Activated CD8-positive, alpha-beta memory T cell treated with anti-CD3 and anti-CD28 coated beads, Interleukin-2, amount 50 U/mL, for 48 hours (primary cell): ENCODE data around the gene DLGAP1.

ENCODE experiments used
- DNase-seq: peaks from one replicate; pipeline ENCODE4 v3.0.0-alpha.2; 2020

The DLGAP1 gene

DNA sequence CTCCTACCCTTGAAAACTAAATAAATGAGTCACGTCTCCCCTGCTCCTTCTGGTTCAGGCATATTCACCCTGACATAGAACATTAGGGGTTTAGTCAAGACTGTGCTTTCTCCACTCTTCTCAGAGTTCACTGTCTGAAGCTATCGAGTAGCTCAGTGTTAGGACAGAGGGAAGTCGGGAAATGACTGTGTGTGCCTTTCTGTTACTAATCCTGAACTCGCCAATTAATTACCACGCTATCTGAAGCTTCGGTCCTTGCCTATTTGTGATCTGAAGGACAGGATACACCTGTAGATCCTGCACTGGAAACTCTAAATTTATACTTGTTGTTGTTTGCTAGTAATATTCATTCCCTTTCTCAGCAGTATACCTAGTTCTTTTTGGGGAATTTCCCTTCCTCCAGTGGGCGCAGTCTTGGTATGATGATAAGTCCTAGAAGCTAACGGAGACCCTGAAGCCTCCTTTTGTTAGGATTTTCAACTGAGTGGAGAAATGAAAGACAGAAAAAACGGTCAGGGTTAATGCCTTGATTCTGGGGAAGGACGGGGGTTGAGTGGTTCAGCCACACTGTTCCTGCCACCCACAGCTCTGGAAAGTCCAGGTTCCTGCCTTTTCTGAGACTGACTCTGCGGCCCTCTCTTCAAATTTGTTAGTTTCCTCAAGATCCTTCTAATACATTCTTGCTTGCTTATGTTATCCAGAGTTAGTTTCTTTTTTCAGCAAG, 218.0 kb downstream of the DLGAP1 start:
- no peak for DNase-seq

DNA sequence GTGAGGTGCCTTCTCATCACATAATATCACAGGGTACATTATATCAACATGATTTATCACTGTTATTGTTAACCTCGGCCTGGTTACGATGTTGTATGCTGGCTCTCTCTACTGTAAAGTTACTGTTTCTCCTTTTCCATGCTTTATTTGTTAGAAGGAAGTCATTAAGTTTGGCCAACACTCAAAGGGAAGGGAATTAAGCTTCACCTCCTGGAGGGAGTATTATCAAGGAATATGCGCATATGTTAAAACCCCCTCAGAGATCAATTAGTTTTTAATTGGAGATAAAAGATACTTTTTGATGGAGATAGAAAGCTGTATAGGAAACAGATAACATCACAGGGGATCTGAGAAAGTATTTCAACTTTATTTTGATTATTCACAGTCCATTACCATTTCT, 221.6 kb downstream of the DLGAP1 start:
- DNase-seq, result no peak

DNA sequence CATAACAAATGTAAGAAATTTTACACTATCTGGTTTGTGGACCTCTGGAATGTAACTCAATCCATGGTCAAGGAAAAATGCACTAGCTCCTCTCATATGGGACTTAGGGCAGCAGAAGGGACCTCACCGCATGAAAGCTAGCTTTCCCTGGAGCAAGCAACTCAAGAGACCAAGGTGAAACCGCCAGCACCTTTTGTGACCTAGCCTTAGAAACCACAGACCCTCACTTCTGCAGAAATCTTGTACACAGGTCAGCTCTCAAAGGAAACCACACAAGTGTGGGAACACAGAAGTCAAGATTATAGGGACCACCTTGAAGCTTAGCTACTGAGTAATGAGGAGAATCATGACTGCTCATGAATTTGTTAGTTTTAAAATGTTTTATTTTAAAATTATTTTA, 222.5 kb downstream of the DLGAP1 start:
- no peak for DNase-seq

DNA sequence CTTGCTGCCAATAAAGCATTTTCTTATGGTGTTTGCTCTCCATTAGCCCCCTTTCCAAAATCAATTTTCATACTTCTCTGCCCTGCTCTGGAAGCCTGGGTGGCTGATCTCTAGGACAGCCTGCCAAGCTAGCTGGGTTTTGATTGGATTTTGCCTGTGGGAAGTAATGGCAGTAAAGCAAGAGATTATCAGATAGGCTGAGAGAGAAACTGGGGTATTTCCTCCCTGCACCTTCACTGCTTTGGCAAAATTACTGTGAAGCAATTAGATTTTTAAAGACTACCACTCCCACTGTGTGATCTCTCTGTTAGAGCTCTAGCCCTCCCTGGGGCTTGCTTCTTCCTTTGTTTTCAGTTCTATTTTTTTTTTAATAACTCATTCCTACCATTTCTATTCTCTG, 223.8 kb downstream of the DLGAP1 start:
- no peak for DNase-seq

DNA sequence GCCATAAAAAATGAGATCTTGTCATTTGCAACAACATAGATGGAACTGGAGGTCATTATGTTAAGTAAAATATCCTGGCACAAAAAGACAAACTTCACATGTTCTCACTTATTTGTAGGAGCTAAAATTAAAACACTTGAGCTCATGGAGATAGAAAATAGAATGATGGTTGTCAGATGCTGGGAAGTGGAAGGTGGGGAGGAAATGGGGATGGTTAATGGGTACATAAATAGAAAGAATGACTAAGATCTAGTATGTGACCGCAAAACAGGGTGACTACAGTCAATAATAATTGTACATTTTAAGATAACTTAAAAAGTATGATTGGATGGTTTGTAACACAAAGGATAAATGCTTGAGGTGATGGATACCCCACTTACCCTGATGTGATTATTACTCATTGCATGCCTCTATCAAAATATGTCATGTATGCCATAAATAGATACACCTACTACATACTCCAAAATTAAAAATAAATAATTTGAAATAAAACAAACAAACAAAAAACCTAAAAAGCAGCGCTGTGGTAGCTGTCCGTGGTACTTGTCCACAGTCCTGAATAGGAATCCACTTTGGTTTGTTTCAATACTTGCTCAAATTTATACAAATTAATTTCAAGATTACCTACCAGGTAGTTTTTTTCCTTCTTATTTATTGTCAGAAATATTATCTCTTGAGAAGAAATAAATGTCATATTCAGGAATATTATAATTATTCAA, 224.5 kb downstream of the DLGAP1 start:
- DNase-seq, result no peak

DNA sequence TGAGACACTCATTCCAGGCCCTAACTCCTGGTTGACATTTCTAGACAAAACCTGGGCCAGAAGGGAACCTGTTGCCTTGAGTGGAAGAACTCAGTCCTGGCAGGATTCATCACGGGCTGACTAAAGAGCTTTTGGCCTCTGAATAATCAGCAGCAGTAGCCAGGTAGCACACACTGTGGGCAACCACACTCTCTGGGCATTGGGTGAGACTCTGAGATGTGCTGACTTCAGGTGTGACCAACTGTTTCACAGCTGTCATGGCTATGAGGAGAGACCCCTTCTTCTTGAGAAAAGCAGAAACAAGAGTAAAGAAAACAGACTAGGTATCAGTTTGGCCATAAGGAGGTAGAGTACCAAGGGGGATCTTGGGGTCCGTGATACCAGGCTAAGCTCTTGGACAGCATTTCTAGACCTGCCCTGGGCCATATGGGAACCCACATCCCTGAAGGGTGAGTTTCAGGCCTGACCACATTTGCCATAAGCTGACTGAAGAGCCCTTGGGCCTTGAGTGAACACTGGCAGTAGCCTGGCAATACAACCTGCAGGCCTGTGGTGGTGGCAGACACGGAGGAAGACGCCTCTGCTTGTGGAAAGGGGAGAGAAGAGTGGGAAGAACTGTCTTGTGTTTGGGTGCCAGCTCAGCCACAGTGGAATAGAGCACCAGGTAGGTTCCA, 230.9 kb downstream of the DLGAP1 start:
- no peak for DNase-seq

DNA sequence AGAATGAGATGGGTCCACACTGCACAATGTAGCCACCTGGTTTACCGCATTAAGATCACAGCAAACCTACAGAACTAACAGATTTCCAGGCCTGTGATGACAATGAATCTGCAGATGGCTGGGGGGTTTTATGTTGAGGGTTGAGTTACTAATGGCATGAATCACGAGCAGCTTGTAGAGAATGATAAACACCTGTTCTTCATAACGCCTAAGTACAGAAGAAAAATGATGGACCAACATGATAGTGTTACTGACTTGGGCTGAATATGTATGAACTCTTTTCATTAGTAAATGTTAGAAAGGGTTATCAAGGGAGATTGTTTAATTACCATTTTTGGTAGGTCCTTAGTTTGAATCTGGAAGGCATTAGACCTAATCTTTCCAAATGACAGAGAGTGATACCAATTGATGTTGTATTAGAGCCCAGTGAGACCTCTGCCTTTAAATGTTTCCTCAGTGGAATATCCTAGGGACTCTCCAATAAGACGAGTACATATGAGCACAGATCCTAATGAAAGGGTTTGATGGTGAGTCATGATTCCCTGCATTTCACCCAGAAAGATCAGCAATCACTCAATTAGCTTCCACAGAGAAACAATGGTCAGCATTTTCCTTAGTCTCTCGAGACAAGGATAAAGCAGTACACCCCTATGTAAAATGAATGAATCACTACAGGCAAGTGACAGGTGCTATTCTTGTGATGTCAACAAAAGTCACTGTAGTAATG, 243.8 kb downstream of the DLGAP1 start:
- DNase-seq, result no peak

DNA sequence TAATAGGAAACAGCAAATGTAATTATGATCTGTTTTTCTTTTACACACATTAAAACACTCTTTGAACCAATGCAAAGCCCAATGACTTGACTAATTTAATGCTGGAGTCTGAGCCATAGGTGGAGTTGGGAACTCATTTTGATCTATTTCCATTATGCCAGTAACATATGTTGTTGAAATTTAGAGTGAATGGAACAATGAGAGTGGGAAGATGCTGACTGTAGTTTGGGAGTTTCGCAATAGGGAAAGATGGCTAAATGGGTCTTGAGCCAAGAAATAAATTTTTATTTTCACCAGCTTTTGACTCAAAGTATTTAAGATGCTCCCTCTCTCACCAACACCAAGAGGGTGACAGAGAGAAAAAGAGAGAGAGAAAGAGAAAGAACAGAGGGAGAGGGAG, 246.7 kb downstream of the DLGAP1 start:
- no peak for DNase-seq

DNA sequence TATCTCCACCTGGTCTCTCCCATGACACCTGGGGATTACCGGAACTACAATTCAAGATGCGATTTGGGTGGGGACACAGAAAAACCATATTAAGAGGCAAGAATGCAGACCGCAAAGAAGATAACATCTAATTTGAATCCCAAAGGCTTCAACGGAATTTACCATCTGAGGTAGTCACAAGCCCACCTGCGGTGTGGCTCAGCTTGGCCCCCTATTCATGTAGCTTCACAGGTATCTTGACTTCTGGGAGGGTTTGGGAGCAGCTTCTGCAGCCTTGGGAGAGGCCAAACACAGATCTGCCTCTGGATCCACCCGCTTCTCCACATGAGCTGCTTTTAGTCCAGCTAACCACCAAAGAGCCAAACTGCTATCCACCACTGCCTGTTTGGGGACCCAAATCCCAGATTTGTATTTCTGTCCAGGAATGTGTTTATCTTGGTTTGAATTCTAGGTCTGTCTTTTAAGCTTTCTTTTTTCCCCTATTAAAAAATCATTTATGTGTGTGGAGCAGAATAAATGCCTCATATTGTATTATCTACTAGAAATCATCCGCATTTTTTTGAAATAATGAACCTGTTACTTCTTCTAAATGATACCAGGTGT, 247.6 kb downstream of the DLGAP1 start:
- DNase-seq, result no peak

DNA sequence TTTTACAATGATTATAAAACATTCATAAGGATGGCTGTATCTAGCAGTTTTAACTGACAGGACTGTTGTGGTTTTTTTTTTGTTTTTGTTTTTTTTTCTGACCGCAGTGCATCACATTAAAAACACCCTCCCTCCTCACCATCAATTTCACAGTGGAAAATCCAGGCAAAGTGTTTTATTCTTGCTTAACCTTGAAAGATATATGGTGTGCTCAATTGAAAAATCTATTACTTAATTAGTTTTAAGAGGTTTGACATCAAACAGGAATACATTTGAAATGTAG, 250.7 kb downstream of the DLGAP1 start:
- no peak for DNase-seq

DNA sequence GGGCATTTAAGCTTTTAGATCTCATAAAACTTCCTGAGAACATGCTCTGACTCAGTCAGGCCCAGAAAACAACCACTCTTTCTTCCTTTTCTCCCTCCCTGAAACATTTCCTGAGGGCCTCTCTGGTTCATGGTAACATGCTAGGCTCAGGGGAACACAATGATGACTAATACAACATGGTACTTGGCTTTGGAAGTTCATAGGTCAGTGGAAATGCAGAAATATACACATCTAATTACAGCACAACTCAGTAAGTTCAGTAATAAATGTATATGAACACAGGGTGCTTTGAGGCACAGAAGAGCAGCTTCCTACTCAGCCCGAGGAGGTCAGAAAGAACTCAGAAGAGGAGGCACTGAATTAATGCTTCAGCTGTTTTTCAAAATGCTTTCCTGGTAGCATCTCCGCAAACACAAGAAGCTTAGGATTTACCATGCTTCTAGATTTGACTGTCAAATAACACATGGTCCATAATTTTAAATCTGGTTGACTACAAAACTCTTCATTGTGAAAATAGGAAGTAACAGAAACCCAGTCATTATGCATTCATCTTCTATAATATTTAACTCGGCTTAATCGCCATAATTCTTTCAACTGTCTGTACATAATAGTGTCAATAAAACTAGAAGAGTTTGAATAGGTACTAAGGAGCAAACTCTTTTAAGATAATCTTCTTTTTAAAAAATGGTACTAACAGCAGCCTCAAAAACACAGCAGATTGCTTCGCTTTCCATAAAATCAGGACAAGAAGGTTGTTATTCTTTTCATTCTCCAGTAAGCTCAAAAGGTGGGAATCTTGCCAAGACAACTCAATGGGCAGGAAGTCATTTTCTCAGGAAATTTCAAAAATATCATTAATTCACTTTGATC, 251.3 kb downstream of the DLGAP1 start:
- DNase-seq, result no peak

DNA sequence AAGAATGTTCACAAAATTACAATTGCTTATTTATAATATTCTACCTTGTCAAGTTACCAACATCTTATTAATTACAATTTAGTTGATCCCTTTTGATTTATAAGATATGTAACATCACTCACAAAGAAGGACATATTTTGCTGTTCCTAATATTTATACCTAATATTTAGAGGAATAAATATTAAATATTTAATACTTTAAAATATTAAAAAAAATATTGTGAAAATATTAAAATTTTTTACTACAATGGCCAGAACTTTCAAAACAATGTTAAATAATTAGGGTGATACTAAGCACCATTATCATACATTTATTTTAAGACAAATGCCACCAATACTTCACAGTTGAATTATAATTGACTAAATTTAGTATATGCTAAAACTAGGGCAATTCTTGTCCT, 254.7 kb downstream of the DLGAP1 start:
- DNase-seq, result no peak

DNA sequence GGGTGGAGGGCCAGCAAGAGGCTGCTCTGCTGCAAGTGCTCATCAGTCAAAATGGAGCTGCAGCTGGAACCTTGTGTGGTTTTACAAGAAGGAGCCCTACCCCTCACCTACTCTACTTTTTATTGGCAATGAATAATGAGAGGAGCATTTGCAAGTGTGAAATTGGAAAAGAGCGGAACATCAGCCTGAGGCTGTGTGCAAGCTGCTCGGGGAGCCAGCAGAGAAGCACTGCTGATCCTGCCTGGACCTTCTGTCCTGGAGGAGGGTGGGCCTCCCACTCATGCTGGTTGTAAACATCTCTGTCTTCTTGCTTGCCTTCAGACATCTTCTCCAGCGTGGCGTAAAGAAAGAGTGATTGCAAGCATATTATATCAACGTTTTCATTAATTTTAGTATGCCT, 256.2 kb downstream of the DLGAP1 start:
- no peak for DNase-seq

DNA sequence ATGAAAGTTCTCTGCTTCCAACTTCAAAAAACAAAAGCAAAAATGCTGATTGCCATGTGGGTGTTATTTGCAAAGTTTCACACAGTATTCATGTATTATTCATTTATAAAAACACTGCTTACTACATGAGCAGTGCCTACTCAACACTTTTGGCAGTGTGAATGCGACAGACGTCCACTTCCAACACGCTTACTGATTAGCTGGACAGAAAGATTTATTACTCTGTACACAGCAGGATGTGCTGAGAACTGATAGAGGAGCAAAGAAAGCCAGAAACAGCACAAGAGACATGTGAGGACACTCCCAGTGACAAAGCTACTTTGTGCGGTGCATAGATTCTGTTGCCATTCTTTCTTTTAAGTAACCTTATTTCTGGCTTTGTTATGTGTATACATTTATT, 258.8 kb downstream of the DLGAP1 start:
- no peak for DNase-seq

DNA sequence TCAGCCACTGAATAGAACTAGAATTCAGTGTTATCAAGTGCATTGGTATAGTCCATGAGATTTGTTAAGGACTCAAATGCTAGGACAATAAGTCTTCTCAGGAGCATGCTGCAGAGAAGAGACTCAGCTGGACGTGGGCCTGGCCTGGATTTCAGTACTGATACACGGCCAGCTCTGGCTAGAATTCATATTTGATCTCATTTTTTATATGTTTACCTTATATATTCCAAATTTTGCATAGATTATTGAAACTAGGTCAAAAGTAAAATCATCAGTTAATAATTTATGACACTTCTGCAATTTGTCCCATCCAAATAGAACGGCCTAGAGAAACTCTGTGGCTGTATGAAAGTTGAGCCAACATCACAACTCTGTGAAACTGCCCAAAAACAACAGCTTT, 262.0 kb downstream of the DLGAP1 start:
- no peak for DNase-seq

DNA sequence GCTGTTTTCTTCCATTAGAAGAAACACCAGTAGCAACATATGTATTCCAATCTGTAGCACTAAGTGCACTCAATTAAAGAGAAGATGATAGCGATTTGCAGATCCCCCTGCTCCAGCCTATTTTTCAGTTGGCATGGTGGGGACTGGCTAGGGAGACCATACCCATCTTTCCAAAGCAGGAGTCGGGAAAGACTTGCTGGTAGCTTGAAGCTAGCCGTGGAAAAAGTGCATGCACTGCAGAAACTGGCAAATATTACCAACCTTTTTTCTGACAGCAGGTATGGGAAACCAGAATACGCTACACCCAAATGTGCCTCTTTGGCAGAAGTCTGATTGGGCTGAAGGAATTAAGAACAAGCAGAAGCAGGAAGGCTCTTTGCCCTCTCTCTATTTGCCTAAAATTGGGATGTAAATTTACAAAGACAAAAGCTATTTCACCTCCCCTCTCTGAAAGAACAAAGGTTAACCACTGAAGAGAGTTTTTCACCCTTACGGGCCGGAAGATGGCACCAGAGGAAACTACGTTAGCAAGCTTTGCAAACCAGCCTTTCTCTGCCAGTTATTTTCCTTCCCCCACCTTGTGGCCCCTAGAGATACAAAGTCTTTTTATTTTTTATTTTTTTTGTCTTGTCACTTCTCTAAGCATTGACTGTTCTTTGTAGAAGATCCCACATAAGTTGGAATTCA, 273.1 kb downstream of the DLGAP1 start:
- DNase-seq, result no peak

DNA sequence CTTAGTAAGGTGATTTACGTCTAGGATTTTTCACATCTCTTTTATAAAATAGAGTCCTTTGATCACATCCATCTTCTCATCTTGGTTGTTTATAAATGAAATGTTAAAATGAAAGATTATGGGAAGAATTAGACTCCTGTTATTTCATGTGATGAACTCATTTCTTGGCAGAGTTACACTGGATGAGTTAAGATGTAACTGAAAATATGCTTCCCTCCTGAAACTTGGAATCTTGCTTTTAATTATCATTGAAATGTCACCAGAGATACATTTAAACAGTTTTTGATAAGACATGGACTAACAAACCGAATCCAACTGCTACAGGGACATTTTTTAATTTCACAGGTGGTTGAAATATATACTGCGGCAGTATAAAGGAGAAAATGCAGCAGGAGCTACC, 274.0 kb downstream of the DLGAP1 start:
- no peak for DNase-seq

DNA sequence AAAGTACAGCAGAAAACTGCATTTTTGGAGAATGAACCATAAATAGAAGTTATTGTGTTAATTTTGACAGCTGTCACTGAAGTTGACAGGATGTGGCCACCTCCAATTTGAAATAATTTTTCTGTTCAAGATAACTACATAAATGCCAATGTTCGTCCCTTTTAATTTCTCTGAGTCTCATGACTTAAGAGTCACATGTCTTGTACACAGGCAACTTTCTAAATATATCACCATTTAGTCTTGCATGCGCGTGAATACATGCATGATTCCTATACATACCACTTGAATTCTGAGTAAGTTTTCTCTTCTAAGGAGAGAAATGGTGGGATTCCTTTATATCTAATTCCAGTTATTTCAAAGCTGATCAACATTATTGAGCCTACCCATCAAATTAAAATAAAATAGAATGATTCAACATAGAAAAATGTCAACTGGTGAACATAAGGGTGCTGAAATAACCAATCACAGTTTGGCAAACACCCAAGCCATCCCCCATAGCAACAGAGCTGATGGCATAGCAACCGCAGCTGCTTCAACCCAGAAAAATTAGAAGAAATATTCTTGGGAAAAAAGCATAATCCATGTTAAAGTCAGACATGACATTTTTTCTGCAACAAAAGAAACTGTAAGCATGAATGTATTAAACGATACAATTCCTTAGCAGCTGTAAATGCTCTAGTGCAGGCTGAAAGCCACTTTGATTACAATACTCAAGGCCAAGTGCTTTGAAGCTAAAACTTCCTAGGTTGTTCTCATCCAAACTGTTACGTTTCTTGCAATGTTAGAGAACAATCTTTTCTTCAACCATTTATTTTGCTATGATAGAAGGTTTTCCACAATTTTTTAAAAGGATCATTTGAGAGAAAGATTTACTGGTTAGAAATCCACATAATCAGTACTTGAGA, 282.7 kb downstream of the DLGAP1 start:
- no peak for DNase-seq

DNA sequence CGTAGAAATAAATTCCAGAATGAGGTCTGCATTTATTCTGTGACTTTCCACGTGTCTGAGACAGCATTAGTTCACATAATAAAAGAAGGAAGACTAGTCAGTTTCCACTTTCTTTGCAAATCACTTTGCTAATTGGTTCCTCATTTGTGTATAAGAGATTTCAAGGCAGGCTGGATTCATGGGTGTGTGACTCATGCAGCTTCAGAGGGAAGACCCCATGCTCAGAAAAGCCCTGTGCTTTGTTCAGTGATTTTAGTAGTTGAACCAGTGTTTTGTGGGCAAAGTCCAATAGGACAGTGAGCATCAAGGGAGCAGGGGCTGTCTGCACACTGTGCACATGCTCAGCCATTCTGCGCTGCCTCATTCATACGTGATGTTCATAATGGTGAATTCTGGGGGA, 297.8 kb downstream of the DLGAP1 start:
- DNase-seq, result no peak

DNA sequence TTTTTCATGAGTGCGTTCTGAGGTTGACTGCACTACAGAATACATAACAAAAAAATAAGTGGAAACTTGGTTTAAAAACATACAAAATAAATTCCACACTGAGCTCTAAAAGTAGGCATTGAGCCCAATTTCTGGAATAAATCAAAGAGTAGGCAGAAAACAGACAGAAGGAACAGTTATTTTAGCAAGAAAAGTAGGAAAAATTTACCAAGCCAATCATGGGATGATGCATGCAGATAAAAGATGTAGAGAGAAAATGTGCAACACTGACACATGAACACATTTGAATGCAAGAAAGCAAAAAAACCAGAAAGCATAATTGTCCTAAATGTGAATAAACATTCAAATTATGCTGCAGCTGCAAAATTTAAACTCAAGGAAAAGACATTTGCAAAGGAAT, 308.3 kb downstream of the DLGAP1 start:
- no peak for DNase-seq

DNA sequence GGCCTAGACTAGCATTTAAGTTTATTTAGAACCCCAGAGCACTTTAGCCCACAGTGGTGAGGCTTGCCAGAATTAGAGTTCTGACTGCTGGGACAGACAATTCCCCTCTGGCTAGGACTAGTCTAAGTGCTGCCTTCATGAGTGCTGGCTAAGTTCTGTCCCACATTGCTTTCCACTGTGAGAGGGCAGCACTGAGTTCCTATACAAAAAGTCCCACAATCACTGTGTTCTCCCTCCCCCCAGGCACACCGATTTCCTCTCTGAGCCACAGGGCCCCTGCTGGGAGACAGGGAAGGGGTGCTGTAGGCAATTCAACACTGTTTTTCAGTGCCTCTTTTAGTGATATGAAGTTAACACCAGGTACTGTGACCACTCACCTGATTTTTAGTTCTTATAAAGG, 310.9 kb downstream of the DLGAP1 start:
- DNase-seq, result no peak
